HG03378 (cell line): ENCODE measurements around the gene BRD9.
"Not testable (repeated sequence)": the region's sequence is repeated elsewhere in the genome, so short reads cannot be mapped to it uniquely, and the experiment has no call there.

ENCODE experiments used
- ATAC-seq: cut with Tn5 transposase; IDR thresholded peaks from one replicate; pipeline ENCODE4 v1.9.1; 2021; ENCODE audit warnings: mild to moderate bottlenecking, moderate library complexity; ENCODE audit not compliant: unreplicated experiment

Gene BRD9

GRCh38 chr5:923281-923873, 30.8 kb upstream of the BRD9 start:
- ATAC-seq, result peak; percentile 65

- ATAC-seq, result no peak
These were observed 30.1 kb upstream of the BRD9 start for GRCh38 chr5:922436-923280.

- no peak for ATAC-seq
These were observed 29.1 kb upstream of the BRD9 start for GRCh38 chr5:921456-922435.

GRCh38 chr5:920321-920720, 27.7 kb upstream of the BRD9 start:
- no peak for ATAC-seq

GRCh38 chr5:919356-920000, 26.9 kb upstream of the BRD9 start:
- ATAC-seq, result no peak

GRCh38 chr5:918717-919116, 26.1 kb upstream of the BRD9 start:
- not testable (repeated sequence) for ATAC-seq

GRCh38 chr5:916441-917293, 24.1 kb upstream of the BRD9 start:
- ATAC-seq, result no peak

- ATAC-seq, result no peak
These were observed 23.3 kb upstream of the BRD9 start for GRCh38 chr5:915946-916345.

GRCh38 chr5:915346-915745, 22.7 kb upstream of the BRD9 start:
- ATAC-seq, result not testable (repeated sequence)

- no peak for ATAC-seq
These were observed 22.0 kb upstream of the BRD9 start for GRCh38 chr5:914612-915011.

- no peak for ATAC-seq
These were observed 21.6 kb upstream of the BRD9 start for GRCh38 chr5:914174-914573.

- ATAC-seq, result no peak
These were observed 19.9 kb upstream of the BRD9 start for GRCh38 chr5:912280-913091.

- ATAC-seq, result no peak
These were observed 19.0 kb upstream of the BRD9 start for GRCh38 chr5:911601-912000.

- no peak for ATAC-seq
These were observed 18.2 kb upstream of the BRD9 start for GRCh38 chr5:910769-911160.

GRCh38 chr5:909994-910768, 17.6 kb upstream of the BRD9 start:
- no peak for ATAC-seq

GRCh38 chr5:909086-909485, 16.5 kb upstream of the BRD9 start:
- no peak for ATAC-seq

- no peak for ATAC-seq
These were observed 15.6 kb upstream of the BRD9 start for GRCh38 chr5:908172-908571.

GRCh38 chr5:907366-907910, 14.8 kb upstream of the BRD9 start:
- ATAC-seq, result no peak
